BE2C (cell line): Measurements from ENCODE around the gene SLC7A5.
A peak's percentile ranks its signal among the peaks of the same experiment; 100 is the strongest.
"Not testable (repeated sequence)": the region's sequence is repeated elsewhere in the genome, so short reads cannot be mapped to it uniquely, and the experiment has no call there.

Experiments used
- DNase-seq: peaks from one replicate; pipeline ENCODE4 v3.0.0-alpha.2; 2020
- H3K27me3 ChIP-seq: fragments of 250-450 bp; sonication (Bioruptor Pico); 2 replicates; pipeline ENCODE4 v1.5.1; 2020; ENCODE audit warnings: mild to moderate bottlenecking
- H3K36me3 ChIP-seq: fragments of 250-450 bp; sonication (Bioruptor Pico); 2 replicates; pipeline ENCODE4 v1.5.1; 2020; ENCODE audit warnings: mild to moderate bottlenecking
- H3K4me1 ChIP-seq: fragments of 250-450 bp; sonication (Bioruptor Pico); 2 replicates; pipeline ENCODE4 v1.5.1; 2020
- H3K4me3 ChIP-seq: 2 replicates; pipeline ENCODE4 v1.5.1; 2011; ENCODE audit warnings: low read depth, low read length
- H3K9me3 ChIP-seq: fragments of 250-450 bp; sonication (Bioruptor Pico); 2 replicates; pipeline ENCODE4 v1.5.1; 2020
- CTCF ChIP-seq: IDR thresholded peaks from 2 replicates; pipeline ENCODE4 v1.5.1; 2012; ENCODE audit warnings: mild to moderate bottlenecking, low read depth, low read length

The SLC7A5 gene

GRCh38 chr16:87816507-87817100 is 52.7 kb downstream of the SLC7A5 start:
- Histone ChIP-seq H3K36me3 (no peaks in the 10 kb centered on the region), H3K9me3 (no peaks in the 10 kb centered on the region), H3K4me1 (peaks cover 13% of the 10 kb centered on the region), H3K4me3 (no peak overlapping the region), H3K27me3 (no peaks in the 10 kb centered on the region)
- no peak for TF ChIP-seq CTCF
- DNase-seq, result no peak

- DNase-seq, result no peak
- no peak overlapping the region for H3K4me3 ChIP-seq
- no peaks in the 10 kb centered on the region for H3K9me3 ChIP-seq
- H3K27me3 ChIP-seq, result no peaks in the 10 kb centered on the region
- no peak for TF ChIP-seq CTCF
- peaks cover 15% of the 10 kb centered on the region for H3K4me1 ChIP-seq
- H3K36me3 ChIP-seq, result no peaks in the 10 kb centered on the region
Measured at GRCh38 chr16:87815567-87815966, 53.7 kb downstream of the SLC7A5 start.

GRCh38 chr16:87812200-87812656 is 57.1 kb downstream of the SLC7A5 start:
- peaks cover 36% of the 10 kb centered on the region for H3K4me1 ChIP-seq
- DNase-seq, result peak; percentile 61
- no peaks in the 10 kb centered on the region for H3K27me3 ChIP-seq
- no peaks in the 10 kb centered on the region for H3K36me3 ChIP-seq
- TF ChIP-seq CTCF, result peak; percentile 29
- H3K4me3 ChIP-seq, result no peak overlapping the region
- H3K9me3 ChIP-seq, result no peaks in the 10 kb centered on the region

GRCh38 chr16:87811454-87811853 is 57.9 kb downstream of the SLC7A5 start:
- DNase-seq, H3K4me3 ChIP-seq, H3K36me3 ChIP-seq, H3K27me3 ChIP-seq, H3K9me3 ChIP-seq: not testable (repeated sequence)
- H3K4me1 ChIP-seq, result peaks cover 36% of the 10 kb centered on the region

GRCh38 chr16:87809150-87809902 is 60.0 kb downstream of the SLC7A5 start:
- no peak overlapping the region for H3K4me3 ChIP-seq
- TF ChIP-seq CTCF, result no peak
- H3K4me1 ChIP-seq, result peaks cover 43% of the 10 kb centered on the region
- no peaks in the 10 kb centered on the region for H3K9me3 ChIP-seq
- no peaks in the 10 kb centered on the region for H3K27me3 ChIP-seq
- H3K36me3 ChIP-seq, result no peaks in the 10 kb centered on the region
- peak; percentile 66 for DNase-seq

GRCh38 chr16:87808108-87808507 is 61.2 kb downstream of the SLC7A5 start:
- Histone ChIP-seq H3K9me3 (no peaks in the 10 kb centered on the region), H3K4me3 (no peak overlapping the region), H3K4me1 (peaks cover 43% of the 10 kb centered on the region)

More at GRCh38 chr16:87808108-87808507, 61.2 kb downstream of the SLC7A5 start:
- no peaks in the 10 kb centered on the region for H3K27me3 ChIP-seq
- H3K36me3 ChIP-seq, result no peaks in the 10 kb centered on the region
- TF ChIP-seq CTCF, result no peak
- DNase-seq, result no peak
